ENCODE data around the gene RNF10. TPM values are rescaled to one million over a fixed set of nuclear protein-coding genes. Genes with fewer than 3 reads are reported as not detected.

The RNF10 gene
- total and polyA plus RNA-seq, 11 donors, result 165 to 490 (median 278) TPM

DNA sequence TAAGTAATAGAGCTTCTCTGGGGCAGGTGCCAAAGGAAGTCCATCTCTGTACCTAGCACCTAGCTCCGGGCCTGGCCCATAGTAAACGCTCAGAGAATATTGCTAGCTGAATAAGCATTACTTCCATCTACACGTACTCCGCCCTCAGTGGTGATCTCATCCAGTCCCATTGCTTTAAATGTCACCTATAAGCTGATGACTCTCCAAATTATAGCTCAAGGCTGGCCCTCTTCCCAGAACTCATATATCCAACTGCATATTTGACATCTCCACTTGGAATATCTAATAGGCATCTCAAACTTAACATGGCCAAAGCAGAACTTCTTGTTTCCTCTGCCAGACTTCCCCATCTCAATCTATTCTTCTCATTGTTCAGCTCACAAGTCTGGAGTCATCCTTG is 45.1 kb upstream of the RNF10 start:
- no peaks in the 10 kb centered on the region for H3K9me3 ChIP-seq
- no peaks in the 10 kb centered on the region for H3K27me3 ChIP-seq
- no peak overlapping the region for H3K4me3 ChIP-seq
- no peak overlapping the region for H3K27ac ChIP-seq
- H3K4me1 ChIP-seq, result peaks cover 0 to 6% (median 0%) of the 10 kb centered on the region in 12 donors
- TF ChIP-seq POLR2A (IDR thresholded peaks at IDR 0.05), result no peak
- TF ChIP-seq, protein P1, sequence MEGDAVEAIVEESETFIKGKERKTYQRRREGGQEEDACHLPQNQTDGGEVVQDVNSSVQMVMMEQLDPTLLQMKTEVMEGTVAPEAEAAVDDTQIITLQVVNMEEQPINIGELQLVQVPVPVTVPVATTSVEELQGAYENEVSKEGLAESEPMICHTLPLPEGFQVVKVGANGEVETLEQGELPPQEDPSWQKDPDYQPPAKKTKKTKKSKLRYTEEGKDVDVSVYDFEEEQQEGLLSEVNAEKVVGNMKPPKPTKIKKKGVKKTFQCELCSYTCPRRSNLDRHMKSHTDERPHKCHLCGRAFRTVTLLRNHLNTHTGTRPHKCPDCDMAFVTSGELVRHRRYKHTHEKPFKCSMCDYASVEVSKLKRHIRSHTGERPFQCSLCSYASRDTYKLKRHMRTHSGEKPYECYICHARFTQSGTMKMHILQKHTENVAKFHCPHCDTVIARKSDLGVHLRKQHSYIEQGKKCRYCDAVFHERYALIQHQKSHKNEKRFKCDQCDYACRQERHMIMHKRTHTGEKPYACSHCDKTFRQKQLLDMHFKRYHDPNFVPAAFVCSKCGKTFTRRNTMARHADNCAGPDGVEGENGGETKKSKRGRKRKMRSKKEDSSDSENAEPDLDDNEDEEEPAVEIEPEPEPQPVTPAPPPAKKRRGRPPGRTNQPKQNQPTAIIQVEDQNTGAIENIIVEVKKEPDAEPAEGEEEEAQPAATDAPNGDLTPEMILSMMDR (IDR thresholded peaks at IDR 0.05), result no peak
- ATAC-seq (no peak), DNase-seq (no peak)
- 86 to 94% (median 92%) methylated on average over 4 of the region's 4 CpGs for WGBS, 4 donors
- intact Hi-C loops (cut with DNase I), result no loop called here
- peaks cover 0 to 6% (median 0%) of the 10 kb centered on the region in 9 donors for H3K36me3 ChIP-seq

- no peak for TF ChIP-seq POLR2A (IDR thresholded peaks at IDR 0.05)
- TF ChIP-seq, protein P1 (IDR thresholded peaks at IDR 0.05), result no peak
- Histone ChIP-seq H3K27me3 (no peaks in the 10 kb centered on the region), H3K9me3 (no peaks in the 10 kb centered on the region), H3K4me1 (peaks cover 0 to 11% (median 4%) of the 10 kb centered on the region in 12 donors), H3K27ac (no peak overlapping the region), H3K4me3 (no peak overlapping the region), H3K36me3 (peaks cover 0 to 6% (median 0%) of the 10 kb centered on the region in 9 donors)
- no peak for ATAC-seq
- 96 to 99% (median 97%) methylated on average over 5 of the region's 5 CpGs for WGBS, 4 donors
- DNase-seq, result no peak
- intact Hi-C loops (cut with DNase I), result no loop called here
Observed at GRCh38 chr12:120490325-120490724, 43.8 kb upstream of the RNF10 start.

DNA sequence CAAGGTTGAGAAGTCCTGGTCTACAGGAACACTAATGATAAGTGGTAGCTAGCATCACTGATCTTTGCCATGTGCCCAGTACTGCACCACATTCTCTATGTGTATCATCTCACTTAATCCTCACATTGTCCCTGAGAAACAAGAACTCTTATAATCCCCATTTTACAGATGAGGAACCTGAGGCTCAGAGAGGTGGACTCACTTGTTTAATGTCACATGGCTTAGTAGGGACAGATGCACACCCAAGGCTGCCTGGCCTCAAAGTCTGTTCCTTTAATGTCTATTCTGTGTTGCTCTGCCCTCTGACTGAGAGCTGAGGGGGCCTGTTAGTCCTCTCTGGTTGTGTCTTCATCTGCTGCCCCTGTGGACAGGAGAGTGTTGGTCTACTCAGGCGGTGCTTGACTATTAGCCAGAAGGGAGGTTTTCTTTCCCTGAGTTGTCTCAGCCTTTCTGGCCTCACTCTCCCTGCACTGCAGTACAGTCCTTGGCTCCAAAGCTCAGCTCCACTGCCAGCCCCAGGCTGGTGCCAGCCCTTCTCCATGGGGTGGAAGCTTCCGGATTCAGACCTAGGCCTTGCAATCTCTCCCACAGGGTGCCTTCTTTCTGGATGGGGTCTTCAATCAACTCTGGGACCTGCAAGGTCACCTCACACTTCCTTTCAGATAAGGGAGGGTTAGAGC is 43.2 kb upstream of the RNF10 start:
- H3K4me1 ChIP-seq, result peaks cover 0 to 12% (median 5%) of the 10 kb centered on the region in 12 donors
- H3K27me3 ChIP-seq, result no peaks in the 10 kb centered on the region
- peaks cover 0 to 6% (median 0%) of the 10 kb centered on the region in 9 donors for H3K36me3 ChIP-seq
- H3K27ac ChIP-seq, result peak overlapping the region in 2 of 12 donors; percentile 20 to 22
- 75 to 89% (median 78%) methylated on average over 2 of the region's 2 CpGs for WGBS, 4 donors
- intact Hi-C loops (cut with DNase I), result no loop called here
- TF ChIP-seq, protein P1 (IDR thresholded peaks at IDR 0.05), result no peak
- no peak for TF ChIP-seq POLR2A (IDR thresholded peaks at IDR 0.05)
- H3K4me3 ChIP-seq, result no peak overlapping the region
- peak in 2 of 5 donors; percentile 28 to 39 for DNase-seq
- no peaks in the 10 kb centered on the region for H3K9me3 ChIP-seq
- peak in 2 of 4 donors; percentile 15 to 25 for ATAC-seq

DNA sequence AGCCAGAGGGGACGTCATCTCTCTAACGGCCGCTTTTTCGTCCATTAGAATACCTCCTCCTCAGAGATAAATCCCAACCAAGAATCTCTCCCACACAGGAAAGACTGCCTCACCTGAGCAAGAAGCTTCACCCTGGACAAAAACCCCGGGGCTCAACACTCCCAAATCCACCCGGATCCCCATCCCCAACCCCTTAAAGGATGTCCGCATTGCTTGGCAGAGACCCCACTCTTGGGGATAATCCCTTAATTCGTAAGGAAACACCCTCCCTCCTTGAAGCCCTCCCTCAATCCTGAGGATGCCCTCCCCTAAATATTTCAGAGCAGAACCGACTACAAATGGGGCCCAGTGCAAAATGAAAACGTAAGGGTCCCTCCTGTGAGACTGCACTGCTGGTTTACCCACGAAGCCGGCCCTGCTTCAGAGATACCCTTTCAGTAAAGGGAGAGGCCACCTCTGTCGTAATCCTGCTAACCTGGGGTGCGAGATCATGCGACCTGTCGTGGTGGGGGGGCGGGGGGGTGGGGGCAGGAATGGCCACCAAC is 38.9 kb upstream of the RNF10 start:
- Histone ChIP-seq H3K9me3 (no peaks in the 10 kb centered on the region), H3K27me3 (no peaks in the 10 kb centered on the region), H3K27ac (peak overlapping the region in 11 of 12 donors; percentile 24 to 97 (median 91)), H3K36me3 (peaks cover 0 to 34% (median 27%) of the 10 kb centered on the region in 9 donors), H3K4me1 (peaks cover 0 to 32% (median 19%) of the 10 kb centered on the region in 12 donors), H3K4me3 (peak overlapping the region; percentile 74 to 100 (median 92))
- peak in 1 of 4 donors; percentile 2 for ATAC-seq
- peak in 1 of 5 donors; percentile 10 for DNase-seq
- TF ChIP-seq, protein P1 (IDR thresholded peaks at IDR 0.05), result no peak
- no peak for TF ChIP-seq POLR2A (IDR thresholded peaks at IDR 0.05)
- 25 to 32% (median 29%) methylated on average over 12 to 17 of the region's 17 CpGs for WGBS, 4 donors
- intact Hi-C loops (cut with DNase I), result loop anchor here in 3 of 10 donors (2.0 to 5.0 kb wide), 4 partner anchors 24 to 48 kb away; partner anchors contain the start of genes GATC (in 1 of the 3), RNF10 (in 1 of the 3) and TRIAP1 (in 1 of the 3)

Data from heart left ventricle (tissue), 16 donors.